Measurements from ENCODE around the gene HADHB.
A peak's percentile ranks its signal among the peaks of the same experiment; 100 is the strongest.

The HADHB gene

GRCh38 chr2:26244309-26245230 is at the start of gene HADHB, which contains the start of gene HADHA:
Gene HADHB (plus strand): TSS chr2:26244939. CDS start chr2:26254255, 9,316 bp downstream.
Gene HADHA (minus strand): TSS chr2:26244632. CDS start chr2:26244596, 36 bp downstream.
- peak; percentile 94 for DNase-seq

- DNase-seq, result no peak
Measured at GRCh38 chr2:26195040-26195984, 49.4 kb upstream of the HADHB start.

GRCh38 chr2:26196683-26197418 is 47.9 kb upstream of the HADHB start:
- DNase-seq, result no peak

- DNase-seq, result no peak
Measured at GRCh38 chr2:26197516-26197915, 47.2 kb upstream of the HADHB start.

GRCh38 chr2:26202981-26203490 is 41.7 kb upstream of the HADHB start:
- no peak for DNase-seq

- DNase-seq, result no peak
Measured at GRCh38 chr2:26203906-26204305, 40.8 kb upstream of the HADHB start.

GRCh38 chr2:26212011-26212410 is 32.7 kb upstream of the HADHB start:
- DNase-seq, result no peak

GRCh38 chr2:26214759-26215158 is 30.0 kb upstream of the HADHB start:
- DNase-seq, result no peak

- DNase-seq, result no peak
Measured at GRCh38 chr2:26215833-26216232, 28.9 kb upstream of the HADHB start.

- no peak for DNase-seq
Measured at GRCh38 chr2:26216587-26216986, 28.2 kb upstream of the HADHB start.

GRCh38 chr2:26217720-26218119 is 27.0 kb upstream of the HADHB start:
- no peak for DNase-seq

- no peak for DNase-seq
Measured at GRCh38 chr2:26223018-26223417, 21.7 kb upstream of the HADHB start.

GRCh38 chr2:26224095-26224494 is 20.6 kb upstream of the HADHB start:
- no peak for DNase-seq

GRCh38 chr2:26229595-26229994 is 15.1 kb upstream of the HADHB start:
- no peak for DNase-seq

- DNase-seq, result no peak
Measured at GRCh38 chr2:26230806-26231205, 13.9 kb upstream of the HADHB start.

- DNase-seq, result no peak
Measured at GRCh38 chr2:26235089-26235488, 9.7 kb upstream of the HADHB start.

GRCh38 chr2:26237868-26238267 is 6.9 kb upstream of the HADHB start:
- DNase-seq, result no peak

GRCh38 chr2:26238311-26238958 is 6.3 kb upstream of the HADHB start:
- no peak for DNase-seq

- no peak for DNase-seq
Measured at GRCh38 chr2:26241928-26242436, 2.8 kb upstream of the HADHB start.

- DNase-seq, result no peak
Measured at GRCh38 chr2:26243470-26244308, 1.1 kb upstream of the HADHB start.

- DNase-seq, result no peak
Measured at GRCh38 chr2:26245231-26245732, 543 bp downstream of the HADHB start.

Measured in right forelimb (tissue), 1 donor.